T47D (cell line): ENCODE data around the gene TMEM178A.

Experiments used
- DNase-seq, 2 experiments: peaks; one replicate each; pipeline versions ENCODE4 v3.0.0 to v3.0.0-alpha.2; 2011 to 2012; ENCODE audit warnings: low read depth in 1 of 2, low spot score in 1 of 2
- JUND ChIP-seq: IDR thresholded peaks from 2 replicates; pipeline ENCODE4 v1.6.1; 2012; ENCODE audit warnings: low read depth
- in situ Hi-C: cut with HindIII; loops from 2 replicates; pipeline ENCODE4 v1.10.0; 2016; ENCODE audit warnings: low sequenced_read_pairs, low pct_unique_long_range_greater_than_20kb

Gene TMEM178A

DNA sequence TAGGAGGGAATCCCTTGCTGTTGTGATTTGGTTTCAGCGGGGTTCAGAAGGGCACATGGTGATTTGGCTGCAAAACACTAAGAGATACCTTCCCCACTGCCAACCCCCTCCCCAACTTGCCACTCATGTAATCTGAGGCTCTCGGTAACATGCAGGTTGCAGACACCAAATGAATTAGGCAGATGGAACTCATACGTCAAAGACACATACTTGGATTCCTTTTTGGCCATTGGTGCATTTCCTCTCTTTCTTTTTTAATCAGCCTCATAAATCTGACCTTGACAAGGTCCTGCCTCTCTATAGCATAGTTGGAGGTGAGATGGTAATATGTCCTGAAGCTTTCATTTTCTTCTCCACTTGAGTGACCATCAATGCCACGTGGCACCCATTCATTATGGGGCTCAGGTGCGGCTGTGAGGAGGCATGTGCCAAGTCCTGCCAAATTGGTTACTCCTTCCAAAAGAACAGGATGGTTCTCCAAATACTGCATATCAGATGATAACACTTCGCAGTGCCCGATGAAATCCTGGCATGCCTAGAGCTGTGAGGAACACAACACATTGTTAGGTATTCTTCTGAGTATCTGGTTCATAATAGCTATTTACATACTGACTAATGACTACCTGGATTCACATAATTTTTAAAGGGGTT is 8.3 kb upstream of the TMEM178A start:
- no peak for DNase-seq
- no peak for TF ChIP-seq JUND
- in situ Hi-C loops: no loop called here

DNA sequence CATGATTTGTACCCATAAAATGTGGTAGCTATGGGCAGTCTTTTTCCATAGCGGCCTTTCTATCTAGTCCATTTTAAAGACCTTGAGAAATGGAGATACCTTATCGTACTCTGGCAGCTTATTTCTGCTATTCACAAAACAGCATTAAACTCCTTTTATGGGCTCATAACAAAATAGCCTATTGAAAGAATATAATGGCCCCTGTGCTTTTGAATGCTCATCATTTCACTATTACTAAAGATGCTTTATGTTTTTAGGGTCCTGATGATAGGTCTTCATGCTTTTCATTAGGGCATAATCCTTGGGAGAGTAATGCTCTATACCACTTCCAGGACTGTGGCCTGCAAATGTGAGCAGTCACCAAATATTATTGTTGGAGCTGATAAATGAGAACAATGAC is 7.3 kb upstream of the TMEM178A start:
- no peak for TF ChIP-seq JUND
- in situ Hi-C loops: no loop called here
- DNase-seq: no peak

DNA sequence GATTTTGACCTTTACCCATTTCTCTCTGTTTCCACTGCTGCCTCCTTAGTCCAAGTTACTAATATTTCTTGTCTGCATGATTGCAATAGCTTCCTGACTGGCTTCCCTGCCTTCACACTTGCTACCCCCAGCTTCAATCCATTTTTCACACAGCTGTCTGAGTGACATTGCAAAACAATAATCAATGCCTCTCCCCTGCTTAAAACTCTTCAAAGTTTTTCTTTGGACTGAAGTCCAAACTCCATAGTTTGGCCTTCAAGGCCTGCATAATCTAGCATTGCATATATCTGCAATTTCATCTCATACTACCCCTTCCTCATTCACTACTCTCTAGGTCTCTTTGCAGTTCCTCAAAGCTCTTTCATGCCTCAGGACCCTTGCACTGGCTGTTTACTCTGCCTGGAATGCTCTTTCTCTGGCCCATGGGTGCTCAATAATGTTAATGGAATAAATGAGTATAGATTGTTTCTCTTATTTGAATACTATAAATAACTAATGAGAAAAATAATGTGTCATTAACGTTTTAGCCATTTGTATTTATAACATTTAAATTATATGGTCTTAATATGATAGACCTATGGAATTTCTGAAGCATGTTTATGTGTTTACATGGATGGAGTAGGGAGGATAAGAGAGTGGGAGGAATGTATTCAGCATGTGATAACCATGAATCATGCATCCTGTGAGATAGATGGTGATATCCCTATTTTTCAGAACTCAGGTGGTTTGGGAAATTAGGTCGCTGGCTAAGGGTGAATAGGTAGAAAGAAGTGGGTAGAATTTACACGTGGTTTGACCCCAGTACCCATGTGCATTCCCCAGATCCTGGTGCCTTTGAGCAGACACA is 5.7 kb upstream of the TMEM178A start:
- no peak for DNase-seq
- no peak for TF ChIP-seq JUND
- in situ Hi-C loops: no loop called here

DNA sequence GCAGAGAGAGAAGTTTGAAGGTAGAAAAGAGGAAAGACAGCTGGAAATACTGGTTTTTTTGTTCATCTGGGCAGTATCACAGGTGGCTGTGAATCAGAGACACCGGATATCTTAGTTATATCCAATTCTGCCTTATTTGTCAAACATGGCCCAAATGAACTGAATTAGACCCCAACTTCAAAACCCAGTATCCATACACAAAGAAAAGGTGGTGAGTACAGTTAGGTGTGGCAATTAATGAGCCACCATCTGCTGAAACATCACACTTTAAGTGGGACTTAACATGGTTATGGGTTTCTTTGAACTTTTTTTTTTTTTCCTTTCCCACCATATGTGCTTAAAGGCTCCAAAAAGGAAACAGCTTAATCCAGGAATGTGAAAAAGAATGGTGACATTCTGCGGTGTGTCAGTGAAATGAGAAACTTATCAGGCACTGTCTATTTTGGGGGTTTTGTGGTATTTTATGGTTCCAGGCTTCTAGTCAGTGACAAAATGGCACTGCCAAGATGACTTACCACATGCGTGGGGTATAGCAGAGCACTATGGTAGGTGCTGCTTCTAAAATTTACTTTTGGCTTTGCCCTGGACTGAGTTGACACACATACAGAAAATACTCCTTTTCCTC is 5.0 kb upstream of the TMEM178A start:
- DNase-seq: no peak
- TF ChIP-seq JUND: no peak
- in situ Hi-C loops: no loop called here

DNA sequence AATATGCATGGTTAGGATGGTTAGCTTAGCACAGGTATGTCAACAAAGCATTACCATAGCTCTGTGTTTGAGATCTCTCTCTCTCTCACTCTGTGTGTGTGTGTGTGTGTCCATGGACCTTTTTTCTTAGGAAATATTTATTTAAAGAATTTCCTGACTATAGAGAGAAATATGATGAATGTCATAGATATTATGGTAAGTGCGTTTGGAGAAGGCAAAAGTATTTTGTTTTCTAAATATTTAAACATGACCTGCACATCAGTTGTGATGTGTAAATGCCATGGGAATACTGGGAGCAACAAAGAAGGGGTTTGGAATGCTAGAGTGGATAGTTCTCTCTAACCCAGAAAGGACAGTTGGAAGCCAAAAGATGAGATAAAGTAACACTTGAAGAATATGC is 3.9 kb upstream of the TMEM178A start:
- DNase-seq: no peak
- in situ Hi-C loops: no loop called here
- TF ChIP-seq JUND: no peak

DNA sequence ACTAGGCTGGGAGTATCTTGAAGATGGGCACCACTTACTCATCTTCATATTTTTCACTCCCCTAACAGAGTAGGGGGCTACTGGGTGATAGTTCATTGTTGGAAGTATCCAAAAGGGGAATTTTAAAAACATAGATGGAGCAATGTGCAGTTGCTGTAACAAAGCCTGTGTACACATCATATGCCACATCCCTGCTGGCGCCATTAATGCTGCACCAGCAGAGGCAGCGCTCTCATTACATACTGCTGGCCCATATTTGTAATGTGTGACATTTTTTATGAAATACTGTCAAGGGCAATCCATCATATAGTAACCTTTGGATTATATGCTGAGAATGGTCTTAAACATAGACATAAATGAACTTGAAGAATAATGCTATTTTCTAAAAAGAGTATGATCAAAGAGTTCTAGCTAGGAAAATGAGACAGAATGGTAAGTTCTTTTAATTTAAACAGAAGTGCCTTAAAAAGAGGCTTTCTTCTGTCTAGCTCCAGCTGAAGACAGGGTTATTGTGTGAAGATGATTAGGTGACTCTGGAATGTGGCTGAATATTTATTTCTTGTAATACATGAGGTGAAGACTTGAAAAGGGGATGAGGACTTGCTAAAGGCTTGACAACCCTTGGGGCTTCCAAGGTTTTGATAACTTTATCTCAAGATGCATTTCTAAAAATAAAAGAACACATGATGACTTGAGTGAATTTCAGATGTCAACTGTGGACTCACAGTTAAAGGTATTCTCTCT is 2.4 kb upstream of the TMEM178A start:
- DNase-seq: no peak
- TF ChIP-seq JUND: no peak
- in situ Hi-C loops: no loop called here

DNA sequence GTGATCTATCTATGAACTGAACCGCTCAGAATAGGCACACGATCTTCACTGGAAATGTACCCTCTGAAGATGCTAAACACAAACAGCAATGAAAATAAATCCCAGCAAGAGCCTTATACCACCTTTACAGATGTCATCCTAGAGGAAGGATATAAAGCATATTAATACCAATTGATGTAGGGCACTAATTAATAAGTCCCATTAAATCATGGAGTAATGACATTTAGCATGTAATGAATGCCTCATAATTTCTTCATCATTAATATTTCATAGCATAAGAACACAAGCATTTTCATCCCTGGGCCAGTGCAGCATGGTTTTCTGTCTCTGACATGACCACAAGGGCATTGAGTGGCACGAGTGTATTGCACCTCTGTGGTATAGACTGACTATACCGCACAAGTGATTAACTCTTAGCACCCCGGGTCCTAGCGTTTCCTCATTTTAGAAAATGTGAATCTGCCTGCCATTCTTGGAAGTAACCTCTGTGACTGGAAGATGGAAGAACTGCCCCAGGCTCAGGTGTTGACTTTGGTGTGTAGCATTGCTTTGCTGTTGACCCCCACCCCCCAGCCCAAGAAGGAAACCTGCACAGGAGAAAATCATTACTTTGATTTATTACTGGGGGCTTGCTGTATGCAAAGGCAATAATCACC is 1.4 kb upstream of the TMEM178A start:
- DNase-seq: no peak
- TF ChIP-seq JUND: no peak
- in situ Hi-C loops: no loop called here

DNA sequence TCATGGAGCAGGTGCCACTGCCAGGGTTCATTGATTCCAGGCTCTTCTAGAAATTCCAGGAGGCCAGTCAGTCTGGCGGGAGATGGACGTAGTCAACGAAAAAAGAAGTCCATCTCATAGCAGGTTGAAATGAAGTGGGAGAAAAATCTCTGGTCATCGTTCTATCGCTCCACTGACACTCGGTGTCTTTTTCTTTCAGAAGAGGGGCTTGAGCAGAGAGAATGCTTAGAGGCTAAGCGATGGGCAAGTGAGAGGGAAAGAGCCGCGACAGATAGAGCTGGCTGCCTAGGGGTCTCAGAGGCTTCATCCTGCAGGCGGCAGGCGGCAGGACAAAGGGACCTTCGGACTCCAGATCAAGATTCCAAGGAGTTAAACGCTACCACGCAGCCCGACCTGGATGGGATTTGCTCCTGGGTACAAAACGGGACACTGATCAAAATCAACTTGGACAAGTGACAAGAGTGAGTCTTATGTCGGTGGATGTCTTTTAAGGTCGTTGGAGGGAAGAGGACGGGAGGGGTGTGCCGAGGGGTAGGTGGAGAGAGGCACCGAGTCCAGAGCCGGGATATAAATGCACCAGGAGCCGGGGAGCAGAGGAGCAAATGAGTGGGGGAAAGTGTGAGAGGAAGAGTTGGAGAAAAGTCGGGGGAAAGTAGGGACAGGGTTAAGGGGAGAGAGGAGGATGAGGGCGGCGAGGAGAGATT is 677 bp upstream of the TMEM178A start:
- no peak for TF ChIP-seq JUND
- in situ Hi-C loops: no loop called here
- DNase-seq: no peak

DNA sequence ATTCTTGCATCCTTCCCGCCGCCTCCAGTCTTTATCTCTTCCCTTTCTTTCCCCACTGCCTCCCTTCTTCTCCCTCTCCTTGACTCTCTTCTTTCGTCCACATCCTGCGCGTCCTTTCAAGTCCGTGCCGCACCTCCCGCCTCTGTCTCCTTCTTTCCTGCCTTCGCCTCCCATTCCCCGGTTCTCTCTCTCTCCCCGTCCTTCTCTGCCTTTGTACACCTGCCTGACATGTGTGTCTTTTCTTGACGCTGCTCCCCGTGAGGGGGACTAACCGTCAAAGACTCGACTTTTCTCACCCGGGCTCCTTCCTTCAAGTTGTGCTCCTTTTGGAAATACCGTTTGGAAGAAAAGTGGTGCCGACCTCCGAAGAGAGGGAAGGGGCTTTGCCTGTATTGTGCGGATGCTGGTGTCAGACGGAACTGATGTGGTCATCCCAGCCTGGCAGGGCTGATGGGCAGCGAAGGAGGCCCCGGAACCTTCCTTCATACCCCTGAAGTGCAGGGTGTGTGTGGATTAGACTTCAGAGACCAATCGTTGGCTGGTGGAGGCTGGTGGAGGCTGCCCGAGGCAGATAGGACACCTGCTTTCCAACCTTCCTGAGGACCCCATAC is 879 bp downstream of the TMEM178A start:
- no peak for DNase-seq
- in situ Hi-C loops: no loop called here
- TF ChIP-seq JUND: no peak

DNA sequence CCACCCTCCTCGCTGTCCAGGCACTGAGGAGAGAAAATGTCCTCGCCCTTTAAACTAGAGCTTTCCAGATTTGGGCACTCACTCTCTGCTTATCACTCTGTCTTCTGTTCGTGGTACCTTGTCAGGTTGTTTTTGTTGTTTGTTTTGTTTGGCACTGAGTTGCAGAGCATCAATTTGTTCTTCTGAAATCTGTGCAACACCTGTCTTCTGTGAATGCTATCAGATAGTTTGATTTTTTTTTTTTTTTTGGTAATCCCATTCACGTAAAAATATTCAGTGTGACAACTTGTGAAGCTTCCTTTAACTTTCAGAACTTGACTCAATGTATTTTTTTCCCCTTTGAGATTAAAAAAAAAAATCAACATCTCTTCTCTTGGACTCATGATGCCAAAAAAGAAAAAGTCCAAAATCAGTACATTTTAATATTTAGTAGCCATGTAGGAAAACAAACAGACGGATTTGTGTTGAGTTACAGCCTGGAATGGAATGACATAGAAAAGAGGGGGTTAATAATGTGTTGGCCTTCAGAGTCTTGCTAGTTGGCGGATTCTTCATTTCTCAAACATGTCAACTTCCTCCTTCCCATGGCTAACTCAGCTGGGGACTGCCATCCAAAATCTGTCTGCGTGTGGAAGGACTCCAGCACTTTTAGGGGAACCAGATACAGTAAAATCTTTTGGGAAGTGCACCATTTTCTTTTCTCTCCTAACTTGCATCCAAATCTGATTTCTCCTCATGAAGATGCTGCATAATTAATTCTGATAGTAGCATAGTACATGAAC is 1.6 kb downstream of the TMEM178A start:
- no peak for TF ChIP-seq JUND
- in situ Hi-C loops: no loop called here
- DNase-seq: no peak

DNA sequence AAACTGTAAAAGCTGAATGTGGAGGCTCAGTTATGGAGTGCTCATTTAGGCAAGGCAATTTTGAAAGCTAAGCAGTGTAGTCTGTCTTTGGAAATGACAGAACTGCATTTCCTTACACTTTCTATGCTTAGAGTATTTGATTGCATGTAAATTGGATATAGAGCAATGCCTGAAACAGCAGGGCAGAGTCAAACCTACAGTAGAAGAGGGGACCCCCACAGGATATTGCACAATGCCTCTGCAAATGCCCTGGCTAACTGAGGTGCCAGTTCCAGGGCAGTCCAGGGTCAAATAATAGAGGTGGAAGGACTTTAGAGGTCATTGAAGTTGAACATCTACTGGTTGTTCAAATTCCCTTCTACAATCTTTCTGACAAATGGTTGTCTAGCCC is 2.2 kb downstream of the TMEM178A start:
- DNase-seq: no peak
- in situ Hi-C loops: no loop called here
- TF ChIP-seq JUND: no peak
